ENCODE results near the gene NKX2-1.
"Not testable (repeated sequence)": the region's sequence is repeated elsewhere in the genome, so short reads cannot be mapped to it uniquely, and the experiment has no call there.

The NKX2-1 gene

DNA sequence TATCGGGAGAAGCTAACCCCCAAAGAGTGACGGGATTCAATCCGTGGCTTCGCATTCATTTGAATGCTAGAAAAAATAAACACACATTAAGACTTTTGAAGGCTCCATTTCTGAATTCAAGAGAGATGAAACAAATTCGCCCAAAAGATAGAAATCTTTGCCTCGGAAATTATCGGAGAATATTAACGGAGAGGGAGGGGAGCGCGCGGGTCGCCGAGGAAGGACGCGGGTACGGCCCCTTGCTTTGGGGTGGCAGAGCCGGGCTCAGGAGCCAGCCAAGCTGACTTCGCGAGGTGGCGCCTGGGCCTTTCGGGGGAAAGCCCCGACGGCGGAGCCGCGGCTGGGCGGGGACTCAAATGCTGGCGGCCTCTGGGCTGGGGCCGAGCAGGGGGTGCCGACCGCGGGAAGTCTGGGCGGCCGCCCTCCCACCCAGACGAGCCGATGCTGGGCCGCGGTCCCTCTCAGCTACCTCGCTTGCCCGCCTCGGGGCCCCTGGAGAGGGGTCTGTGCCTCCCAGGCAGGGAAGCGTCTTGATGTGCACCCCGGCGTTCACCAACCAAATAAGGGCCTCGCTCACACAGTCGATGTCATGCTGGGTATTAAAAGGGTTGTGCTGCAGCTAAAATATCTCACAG, 14.7 kb downstream of the NKX2-1 start:
- no peak for DNase-seq (ENCODE audit: low spot score)

DNA sequence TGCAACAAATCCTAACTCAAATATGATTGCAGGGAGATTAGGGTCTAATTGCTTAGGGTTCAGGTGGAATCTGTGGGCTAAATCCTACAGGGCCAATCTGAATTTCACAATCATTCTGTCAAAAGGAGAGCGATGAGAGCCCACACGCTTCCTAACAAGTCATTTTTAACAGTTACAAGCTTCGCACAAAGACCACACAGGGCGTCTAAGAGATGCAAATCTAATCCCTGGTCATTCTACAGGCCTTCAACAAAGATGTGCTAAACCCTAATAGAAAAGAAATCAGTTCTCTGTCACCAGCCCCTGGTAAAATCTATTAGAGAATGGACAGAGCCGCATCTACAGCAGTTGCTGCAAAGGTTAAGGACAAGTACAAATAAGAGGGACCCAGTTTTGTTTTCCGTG, 15.3 kb downstream of the NKX2-1 start:
- DNase-seq (ENCODE audit: low spot score), result no peak

DNA sequence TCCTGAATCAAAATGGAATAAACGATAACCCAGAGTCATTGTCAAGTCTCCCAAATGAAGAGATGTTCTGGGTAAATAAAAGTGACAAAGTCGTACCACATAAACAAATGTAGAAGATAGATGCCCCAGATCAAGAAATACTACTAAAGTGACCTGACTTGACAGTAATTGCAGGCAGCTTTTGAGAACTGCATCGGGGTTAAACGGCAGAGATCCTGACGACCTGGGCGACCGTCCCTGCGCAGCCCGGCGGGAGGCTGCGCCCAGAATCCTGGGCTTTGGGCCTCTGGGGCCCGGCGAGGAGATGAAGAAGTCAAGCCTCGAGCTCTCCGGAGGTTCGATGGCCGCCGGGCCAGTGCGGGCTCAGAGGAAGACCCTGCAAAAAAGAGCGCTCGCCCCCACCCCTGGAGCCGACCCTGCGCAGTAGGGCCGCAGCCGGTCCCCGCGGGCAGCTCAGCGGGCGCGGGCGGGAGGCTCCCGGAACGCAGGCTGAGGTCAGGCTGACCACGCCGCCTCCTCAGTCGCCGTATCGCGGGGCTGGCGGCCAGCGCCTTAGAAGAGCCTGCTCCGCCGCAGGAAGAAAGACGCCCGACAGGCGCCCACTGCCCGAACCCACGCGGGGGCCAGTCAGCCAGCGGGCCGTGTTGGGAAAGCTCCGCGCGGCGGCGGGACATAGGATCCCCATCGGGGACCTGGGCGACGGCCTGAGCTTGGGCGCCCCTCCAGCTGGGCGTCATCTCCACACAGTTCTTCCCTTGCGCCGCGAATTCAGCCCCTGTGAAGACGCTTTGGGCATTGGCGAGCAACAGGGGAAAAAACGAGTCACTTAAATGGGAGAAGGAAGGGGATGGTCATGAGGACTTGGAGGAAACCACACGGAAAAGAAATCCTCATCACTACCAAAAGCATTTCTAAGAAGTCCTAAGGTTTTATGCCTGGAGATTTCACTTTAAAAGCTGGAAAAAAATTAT, 16.0 kb downstream of the NKX2-1 start:
- no peak for DNase-seq (ENCODE audit: low spot score)

DNA sequence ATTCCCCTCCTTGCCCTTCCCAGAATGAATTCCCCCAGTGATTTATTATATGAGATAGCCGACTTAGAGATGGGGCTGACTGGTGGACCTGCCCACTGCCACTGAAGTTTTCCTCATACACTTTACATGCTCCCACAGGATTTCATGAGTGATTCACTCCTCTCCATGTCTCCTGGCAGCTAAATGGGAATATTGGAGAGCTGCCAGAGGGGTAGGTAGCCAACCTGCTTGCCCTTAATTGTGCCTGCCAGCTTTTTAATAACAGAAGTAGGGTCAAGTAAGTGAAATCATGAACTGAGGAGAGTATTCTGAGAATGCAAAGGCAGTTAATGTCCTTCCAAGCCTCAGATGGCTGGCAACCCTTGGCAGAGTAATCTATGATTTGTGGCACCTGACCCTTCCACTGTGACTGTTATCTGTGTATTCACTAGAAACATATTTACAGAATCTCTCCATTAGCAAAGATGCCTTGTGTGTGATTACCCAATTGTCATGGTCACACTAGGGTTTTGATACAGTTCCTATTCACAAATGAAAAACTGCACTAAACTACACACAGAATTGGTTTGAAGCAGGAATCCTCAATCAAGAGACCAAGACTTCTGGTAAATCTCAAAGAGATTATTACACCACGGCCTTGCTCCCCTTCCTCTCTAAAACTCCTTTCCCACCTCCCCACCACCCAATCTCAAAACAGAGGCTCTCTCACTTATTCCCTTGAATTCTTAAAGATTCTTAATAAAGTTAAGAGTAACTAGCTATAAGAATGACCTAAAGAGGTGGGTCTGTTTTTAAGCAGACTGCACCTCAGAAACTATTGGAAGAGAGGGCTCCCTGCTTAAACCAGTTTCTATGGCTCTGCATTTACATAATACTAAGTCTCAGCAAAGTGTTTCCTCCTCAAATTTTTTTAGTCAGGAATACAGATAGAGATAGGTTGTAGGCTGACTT, 17.2 kb downstream of the NKX2-1 start:
- DNase-seq (ENCODE audit: low spot score), result no peak

DNA sequence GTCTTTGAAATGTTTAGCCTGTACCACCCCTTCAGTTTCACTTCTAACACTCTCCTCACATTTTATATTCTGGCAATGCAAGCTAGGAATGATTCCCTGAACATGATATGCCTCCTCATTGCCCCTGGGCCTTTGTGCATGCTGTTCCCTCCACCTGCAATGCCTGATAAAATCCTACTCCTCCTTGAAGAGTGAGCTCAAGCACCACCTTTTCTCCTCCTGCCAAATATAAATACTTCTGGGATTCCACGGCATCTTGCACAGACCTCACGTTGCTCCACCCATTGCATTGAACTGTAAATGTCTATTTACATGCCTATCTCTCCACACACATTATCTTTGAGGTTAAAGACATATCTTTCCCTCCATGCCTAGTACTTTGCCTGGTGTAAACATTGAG, 21.1 kb downstream of the NKX2-1 start:
- no peak for DNase-seq (ENCODE audit: low spot score)

DNA sequence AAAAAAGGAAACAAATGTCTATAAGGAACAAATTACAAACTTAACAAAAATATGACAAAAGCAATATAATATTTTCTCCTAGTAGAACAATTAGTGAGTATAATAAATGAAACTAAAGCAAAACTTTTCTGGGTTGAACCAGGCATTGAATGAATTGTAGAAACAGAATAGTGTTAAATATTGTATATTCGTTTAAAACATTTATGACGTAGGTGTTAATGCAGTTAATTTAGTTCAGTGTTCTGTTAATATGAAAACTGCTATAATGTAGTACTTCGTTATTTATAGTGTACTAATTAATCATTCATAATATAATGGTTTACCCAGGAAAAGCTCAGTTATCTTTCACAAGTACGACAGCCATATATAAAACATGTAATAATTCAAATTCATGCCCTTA, 23.7 kb downstream of the NKX2-1 start:
- no peak for DNase-seq (ENCODE audit: low spot score)

DNA sequence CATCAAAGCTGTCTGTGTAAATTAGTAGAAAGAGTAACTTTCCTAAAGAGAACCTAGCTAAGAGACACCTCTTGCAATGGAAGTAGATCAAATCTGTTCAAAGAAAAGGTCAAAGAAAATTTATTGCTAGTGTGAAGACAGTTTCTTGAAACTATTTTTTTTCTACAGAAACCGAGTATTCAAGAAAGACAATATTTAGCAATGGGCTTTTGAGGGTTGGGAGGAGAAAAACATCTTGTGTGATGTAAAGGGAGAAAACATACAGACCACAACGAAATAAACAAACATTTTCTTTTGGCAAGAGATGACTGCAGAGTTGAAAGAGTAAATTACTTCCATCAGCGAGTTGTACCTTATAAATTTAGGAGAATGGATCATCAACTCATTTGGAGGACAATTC, 24.4 kb downstream of the NKX2-1 start:
- DNase-seq (ENCODE audit: low spot score), result no peak

DNA sequence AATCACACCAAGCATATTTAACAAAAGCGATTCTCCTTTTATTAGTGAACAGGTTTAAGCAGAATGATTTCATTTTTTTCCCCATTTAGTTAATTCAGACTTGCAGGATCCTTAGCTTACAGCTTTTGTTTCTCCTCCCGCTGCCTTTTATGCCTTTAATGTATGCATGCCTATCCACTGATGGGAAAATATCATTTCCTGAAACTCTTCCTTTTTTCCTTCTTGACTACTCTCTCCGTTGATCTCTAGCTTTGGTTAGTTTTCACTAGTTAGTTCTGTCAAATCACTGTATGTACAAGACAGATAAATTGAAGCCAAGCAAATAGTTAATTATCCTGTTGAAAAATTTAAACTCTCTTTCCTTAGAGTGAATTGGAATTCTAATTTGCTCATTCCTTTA, 26.3 kb downstream of the NKX2-1 start:
- DNase-seq (ENCODE audit: low spot score), result no peak

DNA sequence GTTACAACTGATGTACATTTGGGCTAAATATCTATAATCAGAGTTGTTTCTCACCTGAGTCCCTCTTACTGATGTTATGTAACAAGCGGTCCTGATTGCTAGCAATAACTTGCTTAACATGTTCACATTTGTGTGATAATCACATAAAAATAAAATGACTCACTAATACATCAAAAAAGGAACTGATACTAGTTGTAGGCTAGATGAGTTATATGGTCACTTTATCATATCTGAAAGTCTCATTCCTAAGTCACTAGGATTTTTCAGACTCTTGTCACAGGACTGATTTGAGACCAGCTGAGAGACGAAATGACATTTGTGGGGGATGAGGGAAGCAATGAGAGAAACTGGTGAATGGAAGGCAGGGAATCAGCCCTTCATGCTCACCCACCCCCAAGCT, 34.3 kb downstream of the NKX2-1 start:
- DNase-seq (ENCODE audit: low spot score), result no peak

DNA sequence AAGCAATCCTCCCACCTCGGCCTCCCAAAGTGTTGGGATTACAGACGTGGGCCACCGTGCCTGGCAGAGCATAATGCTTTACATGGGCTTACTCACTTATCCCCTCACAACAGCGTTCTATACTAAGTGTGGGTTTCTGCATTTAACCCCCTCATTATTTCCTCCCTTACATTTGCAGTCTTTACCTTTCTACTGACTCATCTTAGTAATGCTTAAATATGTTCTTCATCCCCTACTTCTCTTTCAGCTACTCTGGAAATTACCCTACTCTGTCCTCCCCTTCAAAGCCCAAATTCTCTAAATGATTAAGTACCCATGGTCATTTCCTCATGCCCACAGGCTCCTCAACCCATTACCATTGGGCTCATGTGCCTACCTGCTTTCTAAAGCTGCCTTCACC, 40.7 kb downstream of the NKX2-1 start:
- no peak for DNase-seq (ENCODE audit: low spot score)

DNA sequence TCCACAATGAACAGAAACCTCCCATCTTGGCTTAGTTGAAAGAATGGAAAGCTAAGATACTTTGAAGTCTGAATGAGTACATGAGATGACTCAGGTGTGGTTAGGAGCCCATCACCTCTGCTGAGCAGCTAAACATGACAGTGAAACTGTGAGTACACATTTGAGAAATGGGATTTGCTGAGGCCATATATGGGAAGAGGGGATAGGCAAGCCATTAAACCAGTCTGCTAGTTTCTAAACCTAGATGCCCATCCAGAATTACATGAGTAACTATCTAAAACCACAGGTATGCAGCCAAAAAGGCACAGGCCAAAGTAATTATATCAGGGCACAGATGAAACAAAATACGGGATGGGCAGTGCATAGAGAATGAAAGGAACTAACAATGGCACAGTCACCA, 41.2 kb downstream of the NKX2-1 start:
- DNase-seq (ENCODE audit: low spot score), result no peak

DNA sequence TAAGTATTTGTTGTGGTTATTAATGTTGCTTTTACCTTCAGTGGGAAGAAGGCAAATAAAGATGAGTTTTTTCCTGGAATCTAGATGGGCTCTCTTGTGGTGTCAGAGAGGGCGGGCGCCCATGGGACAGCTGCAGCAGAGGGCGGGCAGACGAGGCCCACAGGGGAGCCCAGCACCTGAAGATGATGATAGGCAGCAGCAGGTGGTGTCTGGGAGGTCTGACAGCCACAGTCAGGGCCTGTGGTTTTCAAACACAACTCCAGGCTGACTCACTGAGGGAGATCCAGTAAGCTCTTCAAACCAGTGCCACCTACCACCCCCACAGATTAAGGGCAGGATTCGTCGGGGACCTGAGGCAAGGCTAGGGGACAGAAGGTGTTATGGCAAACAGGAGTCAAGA, 42.8 kb downstream of the NKX2-1 start:
- DNase-seq (ENCODE audit: low spot score), result no peak

DNA sequence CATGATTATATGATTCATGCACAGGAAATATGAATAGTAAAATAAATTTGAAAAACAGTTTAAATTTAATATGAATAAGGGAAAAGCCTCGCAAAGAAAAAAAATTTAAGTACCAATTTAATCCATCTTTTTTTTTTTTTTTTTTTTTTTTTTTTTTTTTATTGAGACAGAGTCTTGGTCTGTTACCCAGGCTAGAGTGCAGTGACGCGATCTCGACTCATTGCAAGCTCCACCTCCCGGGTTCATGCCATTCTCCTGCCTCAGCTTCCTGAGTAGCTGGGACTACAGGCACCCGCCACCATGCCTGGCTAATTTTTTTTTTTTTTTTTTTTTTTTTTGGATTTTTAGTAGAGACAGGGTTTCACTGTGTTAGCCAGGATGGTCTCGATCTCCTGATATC, 44.0 kb downstream of the NKX2-1 start:
- DNase-seq (ENCODE audit: low spot score), result not testable (repeated sequence)

DNA sequence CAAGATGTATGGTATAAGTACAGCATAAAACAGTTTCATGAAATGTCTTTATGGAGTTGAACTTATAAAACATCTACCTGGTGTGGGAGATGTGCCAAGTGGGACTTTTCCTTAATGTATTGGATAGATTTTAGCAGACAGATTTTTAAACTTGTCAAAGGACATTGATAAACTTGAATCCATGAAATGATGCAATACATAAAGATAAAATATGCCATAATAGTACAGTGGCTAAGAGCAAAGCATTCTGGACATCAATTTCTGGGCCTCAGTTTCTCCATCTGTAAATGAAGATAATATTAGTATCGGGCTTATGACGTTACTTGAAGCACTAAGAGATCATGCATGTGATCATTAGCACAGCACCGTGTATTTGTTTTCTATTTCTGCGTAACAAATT, 45.4 kb downstream of the NKX2-1 start:
- DNase-seq (ENCODE audit: low spot score), result no peak

DNA sequence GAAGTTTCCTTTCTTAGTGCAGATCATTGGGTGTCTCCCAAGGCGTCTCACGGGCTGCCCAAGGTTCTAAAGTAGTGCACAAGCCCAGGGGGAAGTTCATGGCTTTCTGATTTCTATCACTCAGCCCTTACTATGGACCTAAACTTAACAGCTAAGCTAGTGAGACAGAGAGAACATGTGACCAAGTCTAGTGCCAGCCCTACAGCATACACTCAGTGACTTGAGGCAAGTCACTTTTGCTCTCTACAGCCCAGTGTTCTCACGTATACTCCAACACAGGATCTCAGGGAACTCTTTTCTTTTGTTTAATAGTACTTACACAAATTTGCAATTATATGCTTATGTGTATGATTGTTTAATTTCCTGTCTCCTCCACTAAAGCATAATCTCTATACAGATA, 48.6 kb downstream of the NKX2-1 start:
- no peak for DNase-seq (ENCODE audit: low spot score)

DNA sequence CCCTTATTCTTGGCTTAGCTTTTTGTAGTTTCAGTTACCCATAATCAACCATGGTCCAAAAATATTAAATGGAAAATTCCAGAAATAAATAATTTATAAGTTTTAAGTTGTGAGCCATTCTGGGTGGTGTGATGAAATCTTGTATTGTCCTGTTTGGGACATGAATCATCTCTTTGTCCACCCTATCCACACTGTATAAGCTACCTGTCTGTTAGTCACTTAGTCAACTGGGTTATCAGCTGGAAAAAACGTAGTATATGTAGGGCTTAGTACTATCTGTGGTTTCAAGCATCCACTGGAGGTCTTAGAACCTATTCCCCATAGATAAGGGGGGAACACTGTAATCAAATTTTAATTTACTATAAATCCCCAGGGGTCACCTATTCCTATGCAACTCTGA, 52.7 kb downstream of the NKX2-1 start:
- no peak for DNase-seq (ENCODE audit: low spot score)

All from hepatic stellate cell (primary cell).